Measurements from ENCODE around the gene EHMT2. TPM values are rescaled to one million over a fixed set of nuclear protein-coding genes. Genes with fewer than 3 reads are reported as not detected.
A peak's percentile ranks its signal among the peaks of the same experiment; 100 is the strongest.
"Not testable (repeated sequence)": the region's sequence is repeated elsewhere in the genome, so short reads cannot be mapped to it uniquely, and the experiment has no call there.

The EHMT2 gene
- total and polyA plus RNA-seq, 5 donors from 2014 or later: 29.4 to 46.4 (median 32.4) TPM

DNA sequence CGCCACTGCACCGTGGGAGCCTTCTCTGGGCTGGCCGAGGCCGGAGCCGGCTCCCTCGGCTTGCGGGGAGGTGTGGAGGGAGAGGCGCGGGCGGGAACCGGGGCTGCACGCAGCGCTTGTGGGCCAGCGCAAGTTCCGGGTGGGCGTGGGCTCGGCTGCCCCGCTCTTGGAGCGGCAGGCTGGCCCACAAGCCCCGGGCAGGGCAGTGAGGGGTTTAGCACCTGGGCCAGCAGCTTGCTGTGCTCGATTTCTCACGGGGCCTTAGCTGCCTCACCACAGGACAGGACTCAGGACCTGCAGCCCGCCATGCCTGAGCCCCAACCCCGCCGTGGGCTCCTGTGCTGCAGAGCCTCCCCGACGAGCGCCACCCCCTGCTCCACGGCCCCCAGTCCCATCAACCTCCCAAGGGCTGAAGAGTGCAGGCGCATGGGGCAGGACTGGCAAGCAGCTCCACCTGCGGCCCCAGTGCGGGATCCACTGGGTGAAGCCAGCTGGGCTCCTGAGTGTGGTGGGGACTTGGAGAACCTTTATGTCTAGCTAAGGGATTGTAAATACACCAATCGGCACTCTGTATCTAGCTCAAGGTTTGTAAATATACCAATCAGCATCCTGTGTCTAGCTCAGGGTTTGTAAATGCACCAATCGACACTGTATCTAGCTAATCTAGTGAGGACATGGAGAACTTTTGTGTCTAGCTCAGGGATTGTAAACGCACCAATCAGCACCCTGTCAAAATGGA lies 45.3 kb downstream of the EHMT2 start:
- not testable (repeated sequence) for H3K4me3 ChIP-seq (ENCODE audit: low read depth, low read length); H3K27me3 Mint-ChIP-seq; H3K27ac Mint-ChIP-seq; ATAC-seq (ENCODE audit: low read depth in 2 of 2); H3K27ac ChIP-seq (ENCODE audit: insufficient read depth, low read length, poor library complexity, severe bottlenecking); H3K27me3 ChIP-seq (ENCODE audit: control insufficient read depth, insufficient read depth, low read length); H3K36me3 ChIP-seq (ENCODE audit: control insufficient read depth, insufficient read depth, low read length); H3K4me1 ChIP-seq (ENCODE audit: control insufficient read depth, insufficient read depth, low read length, poor library complexity, severe bottlenecking); H3K9me3 ChIP-seq (ENCODE audit: control insufficient read depth in 2 of 2, low read length in 2 of 2); H3K4me3 Mint-ChIP-seq; H3K36me3 Mint-ChIP-seq; DNase-seq; H3K9me3 Mint-ChIP-seq; H3K4me1 Mint-ChIP-seq

GRCh38 chr6:31851485-31851832 lies 46.0 kb downstream of the EHMT2 start:
- no peaks in the 10 kb centered on the region for H3K27me3 ChIP-seq (ENCODE audit: control insufficient read depth, insufficient read depth, low read length)
- Mint-ChIP-seq H3K4me1 (peaks cover 0 to 2% (median 0%) of the 10 kb centered on the region in 4 donors), H3K36me3 (no peaks in the 10 kb centered on the region), H3K4me3 (no peak overlapping the region), H3K9me3 (no peaks in the 10 kb centered on the region), H3K27me3 (no peaks in the 10 kb centered on the region), H3K27ac (no peak overlapping the region)
- H3K9me3 ChIP-seq (ENCODE audit: control insufficient read depth in 2 of 2, low read length in 2 of 2): no peaks in the 10 kb centered on the region
- no peak overlapping the region for H3K27ac ChIP-seq (ENCODE audit: insufficient read depth, low read length, poor library complexity, severe bottlenecking)
- no peak overlapping the region for H3K4me3 ChIP-seq (ENCODE audit: low read depth, low read length)
- H3K36me3 ChIP-seq (ENCODE audit: control insufficient read depth, insufficient read depth, low read length): no peaks in the 10 kb centered on the region
- DNase-seq (no peak), ATAC-seq (ENCODE audit: low read depth in 2 of 2) (no peak)
- no peaks in the 10 kb centered on the region for H3K4me1 ChIP-seq (ENCODE audit: control insufficient read depth, insufficient read depth, low read length, poor library complexity, severe bottlenecking)

GRCh38 chr6:31850765-31851484 lies 46.6 kb downstream of the EHMT2 start:
- Histone ChIP-seq H3K36me3 (ENCODE audit: control insufficient read depth, insufficient read depth, low read length) (no peaks in the 10 kb centered on the region), H3K4me1 (ENCODE audit: control insufficient read depth, insufficient read depth, low read length, poor library complexity, severe bottlenecking) (no peaks in the 10 kb centered on the region), H3K9me3 (ENCODE audit: control insufficient read depth in 2 of 2, low read length in 2 of 2) (no peaks in the 10 kb centered on the region), H3K27me3 (ENCODE audit: control insufficient read depth, insufficient read depth, low read length) (no peaks in the 10 kb centered on the region), H3K4me3 (ENCODE audit: low read depth, low read length) (no peak overlapping the region), H3K27ac (ENCODE audit: insufficient read depth, low read length, poor library complexity, severe bottlenecking) (no peak overlapping the region)
- H3K27me3 Mint-ChIP-seq: no peaks in the 10 kb centered on the region
- no peaks in the 10 kb centered on the region for H3K9me3 Mint-ChIP-seq
- H3K27ac Mint-ChIP-seq: no peak overlapping the region
- no peak overlapping the region for H3K4me3 Mint-ChIP-seq
- DNase-seq (no peak), ATAC-seq (ENCODE audit: low read depth in 2 of 2) (no peak)
- H3K36me3 Mint-ChIP-seq: no peaks in the 10 kb centered on the region
- peaks cover 0 to 2% (median 0%) of the 10 kb centered on the region in 4 donors for H3K4me1 Mint-ChIP-seq

DNA sequence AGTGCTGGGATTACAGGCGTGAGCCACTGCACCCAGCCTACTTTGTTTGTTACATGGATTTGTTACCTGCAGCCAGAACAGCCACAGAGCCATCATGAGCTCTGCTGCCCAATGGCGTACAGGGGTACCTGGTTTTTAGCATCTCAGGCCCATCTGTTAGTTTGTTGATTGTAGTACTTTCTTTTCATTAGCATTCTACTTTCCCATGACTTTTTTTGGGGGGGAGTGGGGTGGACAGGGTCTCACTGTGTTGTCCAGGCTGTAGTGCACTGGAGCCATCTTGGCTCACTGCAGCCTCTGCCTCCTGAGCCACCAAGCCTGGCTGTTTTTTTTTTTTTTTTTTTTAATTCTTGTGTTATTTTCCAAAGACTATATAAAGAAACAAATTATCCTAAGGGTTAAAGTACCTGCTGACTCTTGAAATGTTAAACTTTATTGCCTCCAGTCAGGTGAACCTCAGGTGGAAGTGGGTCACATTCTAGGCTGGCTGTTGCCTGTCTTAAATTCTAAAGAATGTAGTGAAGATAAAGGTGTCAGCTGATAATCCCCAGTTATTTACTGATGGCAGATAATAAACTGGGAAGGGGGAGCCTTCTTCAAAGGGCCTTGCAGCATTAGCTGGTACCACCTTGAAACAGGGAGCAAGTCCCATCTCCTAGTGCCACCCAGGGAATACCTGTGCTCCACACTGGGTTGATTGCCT lies 50.1 kb downstream of the EHMT2 start:
- no peaks in the 10 kb centered on the region for H3K9me3 Mint-ChIP-seq

GRCh38 chr6:31844507-31844906 lies 53.0 kb downstream of the EHMT2 start:
- H3K4me3 Mint-ChIP-seq: no peak overlapping the region
- H3K27ac Mint-ChIP-seq: no peak overlapping the region
- Histone ChIP-seq H3K27me3 (ENCODE audit: control insufficient read depth, insufficient read depth, low read length) (no peaks in the 10 kb centered on the region), H3K36me3 (ENCODE audit: control insufficient read depth, insufficient read depth, low read length) (peaks cover 16% of the 10 kb centered on the region), H3K27ac (ENCODE audit: insufficient read depth, low read length, poor library complexity, severe bottlenecking) (no peak overlapping the region), H3K4me3 (ENCODE audit: low read depth, low read length) (no peak overlapping the region), H3K4me1 (ENCODE audit: control insufficient read depth, insufficient read depth, low read length, poor library complexity, severe bottlenecking) (no peaks in the 10 kb centered on the region), H3K9me3 (ENCODE audit: control insufficient read depth in 2 of 2, low read length in 2 of 2) (no peaks in the 10 kb centered on the region)
- peaks cover 0 to under 1% (median 0%) of the 10 kb centered on the region in 7 donors for H3K9me3 Mint-ChIP-seq
- H3K27me3 Mint-ChIP-seq: no peaks in the 10 kb centered on the region
- H3K4me1 Mint-ChIP-seq: peaks cover 4 to 6% (median 5%) of the 10 kb centered on the region in 4 donors
- ATAC-seq (ENCODE audit: low read depth in 2 of 2) (no peak), DNase-seq (no peak)
- H3K36me3 Mint-ChIP-seq: peaks cover under 1% of the 10 kb centered on the region

More for the DNA sequence above, 50.1 kb downstream of the EHMT2 start:
- no peak for DNase-seq
- no peak overlapping the region for H3K27ac ChIP-seq (ENCODE audit: insufficient read depth, low read length, poor library complexity, severe bottlenecking)
- H3K4me3 ChIP-seq (ENCODE audit: low read depth, low read length): no peak overlapping the region
- H3K36me3 ChIP-seq (ENCODE audit: control insufficient read depth, insufficient read depth, low read length): no peaks in the 10 kb centered on the region
- no peaks in the 10 kb centered on the region for H3K9me3 ChIP-seq (ENCODE audit: control insufficient read depth in 2 of 2, low read length in 2 of 2)
- H3K27me3 Mint-ChIP-seq: no peaks in the 10 kb centered on the region
- H3K36me3 Mint-ChIP-seq: no peaks in the 10 kb centered on the region
- no peaks in the 10 kb centered on the region for H3K4me1 ChIP-seq (ENCODE audit: control insufficient read depth, insufficient read depth, low read length, poor library complexity, severe bottlenecking)
- peaks cover 0 to 5% (median 1%) of the 10 kb centered on the region in 4 donors for H3K4me1 Mint-ChIP-seq
- H3K27ac Mint-ChIP-seq: no peak overlapping the region
- no peak overlapping the region for H3K4me3 Mint-ChIP-seq
- no peaks in the 10 kb centered on the region for H3K27me3 ChIP-seq (ENCODE audit: control insufficient read depth, insufficient read depth, low read length)
- ATAC-seq (ENCODE audit: low read depth in 2 of 2): no peak

- no peak overlapping the region for H3K27ac ChIP-seq (ENCODE audit: insufficient read depth, low read length, poor library complexity, severe bottlenecking)
- H3K36me3 ChIP-seq (ENCODE audit: control insufficient read depth, insufficient read depth, low read length): peaks cover 32% of the 10 kb centered on the region
- no peak overlapping the region for H3K4me3 ChIP-seq (ENCODE audit: low read depth, low read length)
- no peak overlapping the region for H3K27ac Mint-ChIP-seq
- no peaks in the 10 kb centered on the region for H3K9me3 ChIP-seq (ENCODE audit: control insufficient read depth in 2 of 2, low read length in 2 of 2)
- H3K9me3 Mint-ChIP-seq: peaks cover 0 to 1% (median 0%) of the 10 kb centered on the region in 7 donors
- peaks cover 16% of the 10 kb centered on the region for H3K4me1 ChIP-seq (ENCODE audit: control insufficient read depth, insufficient read depth, low read length, poor library complexity, severe bottlenecking)
- H3K27me3 ChIP-seq (ENCODE audit: control insufficient read depth, insufficient read depth, low read length): no peaks in the 10 kb centered on the region
- ATAC-seq (ENCODE audit: low read depth in 2 of 2) (no peak), DNase-seq (no peak)
- H3K36me3 Mint-ChIP-seq: peaks cover 14% of the 10 kb centered on the region
- H3K4me3 Mint-ChIP-seq: no peak overlapping the region
- peaks cover 9 to 28% (median 17%) of the 10 kb centered on the region in 4 donors for H3K4me1 Mint-ChIP-seq
- no peaks in the 10 kb centered on the region for H3K27me3 Mint-ChIP-seq
Observed at GRCh38 chr6:31842053-31842452, 55.4 kb downstream of the EHMT2 start.

DNA sequence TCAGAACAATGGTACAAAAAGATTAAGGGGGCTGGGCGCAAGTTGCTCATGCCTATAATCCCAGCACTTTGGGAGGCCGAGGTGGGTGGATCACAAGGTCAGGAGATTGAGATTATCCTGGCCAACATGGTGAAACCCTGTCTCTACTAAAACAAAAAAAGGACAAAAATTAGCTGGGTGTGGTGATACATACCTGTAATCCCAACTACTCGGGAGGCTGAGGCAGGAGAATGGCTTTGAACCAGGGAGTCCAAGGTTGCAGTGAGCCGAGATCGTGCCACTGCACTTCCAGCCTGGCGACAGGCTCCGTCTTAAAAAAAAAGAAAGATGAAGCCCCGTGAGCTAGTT lies 57.7 kb downstream of the EHMT2 start:
- H3K36me3 ChIP-seq (ENCODE audit: control insufficient read depth, insufficient read depth, low read length): peaks cover 32% of the 10 kb centered on the region
- H3K36me3 Mint-ChIP-seq: peaks cover 23% of the 10 kb centered on the region
- H3K27ac Mint-ChIP-seq: not testable (repeated sequence)

More for the DNA sequence above, 57.7 kb downstream of the EHMT2 start:
- not testable (repeated sequence) for H3K27ac ChIP-seq (ENCODE audit: insufficient read depth, low read length, poor library complexity, severe bottlenecking); H3K4me3 ChIP-seq (ENCODE audit: low read depth, low read length); H3K27me3 ChIP-seq (ENCODE audit: control insufficient read depth, insufficient read depth, low read length); H3K9me3 ChIP-seq (ENCODE audit: control insufficient read depth in 2 of 2, low read length in 2 of 2); H3K27me3 Mint-ChIP-seq; H3K9me3 Mint-ChIP-seq; DNase-seq; ATAC-seq (ENCODE audit: low read depth in 2 of 2)
- peaks cover 38% of the 10 kb centered on the region for H3K4me1 ChIP-seq (ENCODE audit: control insufficient read depth, insufficient read depth, low read length, poor library complexity, severe bottlenecking)
- Mint-ChIP-seq H3K4me3 (peak overlapping the region in 1 of 4 donors; percentile 99), H3K4me1 (peaks cover 16 to 47% (median 29%) of the 10 kb centered on the region in 4 donors)

All from CD4-positive, CD25-positive, alpha-beta regulatory T cell (primary cell).